H9 (cell line): ENCODE data around the gene SLC12A1. TPM values are rescaled to one million over a fixed set of nuclear protein-coding genes. Genes with fewer than 3 reads are reported as not detected.

Experiments used
- DNase-seq: peaks from one replicate; pipeline ENCODE4 v3.0.0-alpha.2; 2017
- H2AFZ ChIP-seq: one replicate; pipeline ENCODE4 v1.6.1; 2013; ENCODE audit warnings: mild to moderate bottlenecking, low read length, control low read depth, moderate library complexity
- H2AK5ac ChIP-seq: 2 replicates; pipeline ENCODE4 v1.6.1; 2013; ENCODE audit warnings: low read length, control low read depth, mixed read lengths; ENCODE audit not compliant: insufficient read length
- H2BK120ac ChIP-seq: one replicate; pipeline ENCODE4 v1.6.1; 2013; ENCODE audit warnings: low read depth, mild to moderate bottlenecking, low read length, control low read depth, inconsistent platforms; ENCODE audit not compliant: poor library complexity, severe bottlenecking
- H2BK12ac ChIP-seq: 2 replicates; pipeline ENCODE4 v1.6.1; 2013; ENCODE audit warnings: low read length, control low read depth, mixed read lengths, low read depth; ENCODE audit not compliant: insufficient read length
- H2BK15ac ChIP-seq: 2 replicates; pipeline ENCODE4 v1.6.1; 2013; ENCODE audit warnings: low read depth, low read length, control low read depth
- H2BK20ac ChIP-seq: one replicate; pipeline ENCODE4 v1.6.1; 2013; ENCODE audit warnings: low read depth, mild to moderate bottlenecking, low read length, control low read depth, inconsistent platforms; ENCODE audit not compliant: poor library complexity, severe bottlenecking
- H2BK5ac ChIP-seq: 2 replicates; pipeline ENCODE4 v1.6.1; 2013; ENCODE audit warnings: low read length, control low read depth, mixed read lengths; ENCODE audit not compliant: insufficient read length
- H3K14ac ChIP-seq: 2 replicates; pipeline ENCODE4 v1.6.1; 2013; ENCODE audit warnings: low read length, control low read depth; ENCODE audit not compliant: insufficient read depth
- H3K18ac ChIP-seq: 2 replicates; pipeline ENCODE4 v1.6.1; 2013; ENCODE audit warnings: low read depth, mild to moderate bottlenecking, mixed read lengths, low read length, control low read depth; ENCODE audit not compliant: insufficient read length
- H3K23ac ChIP-seq: 2 replicates; pipeline ENCODE4 v1.6.1; 2013; ENCODE audit warnings: low read length, control low read depth, mixed read lengths, low read depth; ENCODE audit not compliant: insufficient read length
- H3K23me2 ChIP-seq: 2 replicates; pipeline ENCODE4 v1.6.1; 2013; ENCODE audit warnings: low read depth, mild to moderate bottlenecking, mixed read lengths, low read length, control low read depth; ENCODE audit not compliant: insufficient read length, poor library complexity, severe bottlenecking
- H3K27ac ChIP-seq: 2 replicates; pipeline ENCODE4 v1.5.1; 2013; ENCODE audit warnings: low read length, control low read depth, mixed read lengths, low read depth; ENCODE audit not compliant: insufficient read length
- H3K27me3 ChIP-seq: 2 replicates; pipeline ENCODE4 v1.6.1; 2013; ENCODE audit warnings: low read length, control low read depth, inconsistent platforms; ENCODE audit not compliant: insufficient read depth
- H3K4ac ChIP-seq: 2 replicates; pipeline ENCODE4 v1.6.1; 2013; ENCODE audit warnings: low read depth, mild to moderate bottlenecking, control low read depth, inconsistent platforms, low read length, moderate library complexity
- H3K4me1 ChIP-seq: 2 replicates; pipeline ENCODE4 v1.6.1; 2013; ENCODE audit warnings: low read length, control low read depth, inconsistent platforms; ENCODE audit not compliant: insufficient read depth
- H3K4me2 ChIP-seq: 2 replicates; pipeline ENCODE4 v1.6.1; 2013; ENCODE audit warnings: low read length, control low read depth, mixed read lengths; ENCODE audit not compliant: insufficient read length, insufficient read depth
- H3K56ac ChIP-seq: 2 replicates; pipeline ENCODE4 v1.6.1; 2013; ENCODE audit warnings: low read depth, mild to moderate bottlenecking, mixed read lengths, low read length, control low read depth; ENCODE audit not compliant: insufficient read length
- H3K79me1 ChIP-seq: 2 replicates; pipeline ENCODE4 v1.6.1; 2013; ENCODE audit warnings: low read depth, mild to moderate bottlenecking, moderate library complexity, low read length, control low read depth, inconsistent platforms; ENCODE audit not compliant: insufficient read depth, poor library complexity, severe bottlenecking
- H3K79me2 ChIP-seq: 2 replicates; pipeline ENCODE4 v1.6.1; 2013; ENCODE audit warnings: low read length, control low read depth, inconsistent platforms; ENCODE audit not compliant: insufficient read depth
- H3K9ac ChIP-seq: 2 replicates; pipeline ENCODE4 v1.6.1; 2013; ENCODE audit warnings: low read length, control low read depth, mixed read lengths; ENCODE audit not compliant: insufficient read length; ENCODE audit errors: extremely low read depth
- H3K9me3 ChIP-seq: one replicate; pipeline ENCODE4 v1.6.1; 2013; ENCODE audit warnings: low read depth, low read length, inconsistent platforms; ENCODE audit not compliant: control insufficient read depth
- H3T11ph ChIP-seq: one replicate; pipeline ENCODE4 v1.6.1; 2013; ENCODE audit warnings: mild to moderate bottlenecking, low read length, control low read depth, inconsistent platforms
- H4K20me1 ChIP-seq: one replicate; pipeline ENCODE4 v1.6.1; 2013; ENCODE audit not compliant: control insufficient read depth, insufficient read length, insufficient read depth
- H4K5ac ChIP-seq: 2 replicates; pipeline ENCODE4 v1.6.1; 2013; ENCODE audit warnings: low read depth, mild to moderate bottlenecking, mixed read lengths, low read length, control low read depth; ENCODE audit not compliant: insufficient read length
- H4K8ac ChIP-seq: replicated peaks from 2 replicates; pipeline ENCODE4 v1.6.1; 2013; ENCODE audit warnings: low read length, control low read depth, mixed read lengths, low read depth; ENCODE audit not compliant: insufficient read length
- H4K91ac ChIP-seq: 2 replicates; pipeline ENCODE4 v1.6.1; 2013; ENCODE audit warnings: low read depth, mild to moderate bottlenecking, moderate library complexity, mixed read lengths, low read length, control low read depth; ENCODE audit not compliant: insufficient read length
- H3K27ac Mint-ChIP-seq, 3 experiments: 2 replicates in 2 of 3; 3 replicates in 1 of 3; pipeline ENCODE4 v1.8.0; 2020 to 2021; ENCODE audit warnings: mixed read lengths in 3 of 3, mild to moderate bottlenecking in 1 of 3, moderate library complexity in 1 of 3
- H3K27me3 Mint-ChIP-seq: 2 replicates; pipeline ENCODE4 v1.8.0; 2021; ENCODE audit warnings: low read depth, mild to moderate bottlenecking, moderate library complexity, mixed read lengths
- H3K36me3 Mint-ChIP-seq, 3 experiments: 2 replicates in 2 of 3; 3 replicates in 1 of 3; pipeline ENCODE4 v1.8.0; 2020 to 2021; ENCODE audit warnings: low read depth in 3 of 3, mixed read lengths in 3 of 3; ENCODE audit not compliant: insufficient read depth in 1 of 3
- H3K4me1 Mint-ChIP-seq, 2 experiments: 2 replicates each; pipeline ENCODE4 v1.8.0; 2020; ENCODE audit warnings: mixed read lengths in 2 of 2
- H3K4me3 Mint-ChIP-seq, 2 experiments: 2 replicates in 1 of 2; 3 replicates in 1 of 2; pipeline ENCODE4 v1.8.0; 2020 to 2021; ENCODE audit warnings: mild to moderate bottlenecking in 2 of 2, mixed read lengths in 2 of 2, moderate library complexity in 1 of 2
- H3K9me3 Mint-ChIP-seq, 2 experiments: 2 replicates in 1 of 2; 3 replicates in 1 of 2; pipeline ENCODE4 v1.8.0; 2020; ENCODE audit warnings: mild to moderate bottlenecking in 2 of 2, mixed read lengths in 2 of 2, moderate library complexity in 1 of 2
- WGBS: extraction: QIAGEN DNeasy Blood & Tissue Kit; methylation state at CpG from one replicate; pipeline ENCODE4 v1.1.7; 2013; ENCODE audit warnings: missing lambda C conversion rate, low lambda C conversion rate, mixed read lengths; ENCODE audit not compliant: insufficient read length; ENCODE audit errors: extremely low coverage; 5-methylcytosine and 5-hydroxymethylcytosine counted together
- total RNA-seq: library from RNA; stranded (reverse); gene quantifications from 2 replicates; pipeline ENCODE4 v1.2.1, GENCODE V29; 2021
- TF ChIP-seq, protein P1 (sequence below): fragments of 200-600 bp; sonication (generic); conservative IDR thresholded peaks from 3 replicates; pipeline ENCODE4 v1.8.0; 2021; ENCODE audit warnings: antibody characterized with exemption, mild to moderate bottlenecking

The SLC12A1 gene
- total RNA-seq, 1 experiment from 2014 or later = 0.07 TPM

DNA sequence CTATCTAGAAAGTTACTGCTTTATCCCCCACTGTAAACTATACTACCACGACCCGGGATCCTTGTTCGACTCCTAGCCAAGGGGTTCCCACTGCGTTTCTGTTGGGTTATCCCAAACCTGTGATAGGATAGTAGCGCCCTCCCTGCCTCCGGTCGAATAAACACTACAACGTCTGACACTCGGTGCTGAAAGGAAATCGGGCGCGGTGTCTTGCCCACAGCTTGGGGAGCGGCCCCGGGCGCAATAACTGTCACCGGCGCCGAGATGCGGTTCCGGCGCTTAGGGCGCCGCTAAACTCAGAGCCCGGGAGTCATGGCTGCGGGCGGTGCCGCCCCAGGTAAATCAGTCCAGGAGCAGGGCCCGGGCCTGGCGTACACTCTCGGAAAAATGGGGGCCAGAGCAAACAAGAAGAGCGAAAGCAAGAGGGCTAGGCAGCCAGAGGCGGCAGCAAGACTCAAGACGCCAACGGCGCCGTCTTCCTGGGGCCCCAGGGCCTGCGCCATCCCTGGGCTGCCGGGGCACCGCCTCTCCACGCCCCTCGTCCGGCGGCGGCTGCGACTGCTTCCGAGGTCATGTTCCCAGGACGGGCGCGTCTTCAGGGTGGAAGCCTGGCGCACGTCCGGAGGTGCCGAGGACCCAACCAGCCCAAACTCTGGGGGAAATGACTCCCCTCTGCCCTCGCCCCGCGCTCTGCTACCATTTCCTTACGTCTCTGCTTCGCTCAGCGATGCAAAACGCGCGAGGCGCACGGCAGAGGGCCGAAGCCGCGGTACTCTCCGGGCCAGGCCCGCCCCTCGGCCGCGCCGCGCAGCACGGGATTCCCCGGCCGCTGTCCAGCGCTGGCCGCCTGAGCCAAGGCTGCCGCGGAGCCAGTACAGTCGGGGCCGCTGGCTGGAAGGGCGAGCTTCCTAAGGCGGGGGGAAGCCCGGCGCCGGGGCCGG lies 125.0 kb downstream of the SLC12A1 start, which contains the start of gene DUT:
Gene DUT (plus strand): TSS at position 575 of the 941 bp plus-strand sequence. CDS start 87 bp downstream, at position 662.
- H2BK20ac ChIP-seq = no peak within 1 kb of the TSS
- peaks cover 23 to 35% of the 10 kb centered on the region in 2 experiments for H3K4me1 Mint-ChIP-seq
- H2BK120ac ChIP-seq = no peak within 1 kb of the TSS
- H3K79me1 ChIP-seq = no peaks in the 10 kb centered on the region
- peak within 1 kb of the TSS; percentile 95 to 98 (median 98) for H3K27ac Mint-ChIP-seq
- H3K9me3 ChIP-seq = no peaks in the 10 kb centered on the region
- H3K4ac ChIP-seq = no peak within 1 kb of the TSS; the same call in 1 of the 2 replicates
- peaks cover 14% of the 10 kb centered on the region for H3K23me2 ChIP-seq
- no peak within 1 kb of the TSS for H2AFZ ChIP-seq
- no peaks in the 10 kb centered on the region for H3K27me3 Mint-ChIP-seq
- H2AK5ac ChIP-seq = no peak within 1 kb of the TSS
- H2BK15ac ChIP-seq = no peak within 1 kb of the TSS
- no peak within 1 kb of the TSS for H2BK12ac ChIP-seq
- TF ChIP-seq, protein P1, sequence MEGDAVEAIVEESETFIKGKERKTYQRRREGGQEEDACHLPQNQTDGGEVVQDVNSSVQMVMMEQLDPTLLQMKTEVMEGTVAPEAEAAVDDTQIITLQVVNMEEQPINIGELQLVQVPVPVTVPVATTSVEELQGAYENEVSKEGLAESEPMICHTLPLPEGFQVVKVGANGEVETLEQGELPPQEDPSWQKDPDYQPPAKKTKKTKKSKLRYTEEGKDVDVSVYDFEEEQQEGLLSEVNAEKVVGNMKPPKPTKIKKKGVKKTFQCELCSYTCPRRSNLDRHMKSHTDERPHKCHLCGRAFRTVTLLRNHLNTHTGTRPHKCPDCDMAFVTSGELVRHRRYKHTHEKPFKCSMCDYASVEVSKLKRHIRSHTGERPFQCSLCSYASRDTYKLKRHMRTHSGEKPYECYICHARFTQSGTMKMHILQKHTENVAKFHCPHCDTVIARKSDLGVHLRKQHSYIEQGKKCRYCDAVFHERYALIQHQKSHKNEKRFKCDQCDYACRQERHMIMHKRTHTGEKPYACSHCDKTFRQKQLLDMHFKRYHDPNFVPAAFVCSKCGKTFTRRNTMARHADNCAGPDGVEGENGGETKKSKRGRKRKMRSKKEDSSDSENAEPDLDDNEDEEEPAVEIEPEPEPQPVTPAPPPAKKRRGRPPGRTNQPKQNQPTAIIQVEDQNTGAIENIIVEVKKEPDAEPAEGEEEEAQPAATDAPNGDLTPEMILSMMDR = no peak
- peak within 1 kb of the TSS; percentile 94 for H3K18ac ChIP-seq
- peak; percentile 75 for DNase-seq
- no peaks in the 10 kb centered on the region for H4K20me1 ChIP-seq
- H3K4me2 ChIP-seq = peak within 1 kb of the TSS; percentile 95
- H3K27me3 ChIP-seq = no peaks in the 10 kb centered on the region
- no peak within 1 kb of the TSS for H3K23ac ChIP-seq
- no peak within 1 kb of the TSS for H4K8ac ChIP-seq
- H3K4me1 ChIP-seq = no peaks in the 10 kb centered on the region
- peak within 1 kb of the TSS; percentile 96 to 98 for H3K4me3 Mint-ChIP-seq
- H3K36me3 Mint-ChIP-seq = peaks cover 9 to 28% (median 17%) of the 10 kb centered on the region in 3 experiments
- WGBS = no CpG with 5 or more reads among the region's 89 CpGs
- no peak within 1 kb of the TSS for H3T11ph ChIP-seq
- H2BK5ac ChIP-seq = no peak within 1 kb of the TSS
- H3K56ac ChIP-seq = no peak within 1 kb of the TSS
- H3K27ac ChIP-seq = peak within 1 kb of the TSS; percentile 28
- H4K91ac ChIP-seq = no peak within 1 kb of the TSS
- no peak within 1 kb of the TSS for H4K5ac ChIP-seq
- H3K14ac ChIP-seq = peak within 1 kb of the TSS; percentile 95
- H3K9me3 Mint-ChIP-seq = no peaks in the 10 kb centered on the region
- no peaks in the 10 kb centered on the region; the same call in 1 of the 2 replicates for H3K79me2 ChIP-seq
- peak within 1 kb of the TSS; percentile 95 for H3K9ac ChIP-seq
